A549 (cell line): Measurements from ENCODE around the gene RPRD2.

Experiments
- FOXS1 ChIP-seq: fragments of 250-450 bp; sonication (Bioruptor Pico); IDR thresholded peaks from 2 replicates; pipeline ENCODE4 v1.5.0; 2020; ENCODE audit warnings: mild to moderate bottlenecking, moderate library complexity
- POLR2A ChIP-seq: IDR thresholded peaks from 2 replicates; pipeline ENCODE4 v1.6.1; 2012; ENCODE audit warnings: mild to moderate bottlenecking, low read length
- POLR2AphosphoS2 ChIP-seq: conservative IDR thresholded peaks from 2 replicates; pipeline ENCODE4 v1.6.1; 2012; ENCODE audit warnings: low read length, improper control_type of control experiment, inconsistent platforms
- ZC3H11A ChIP-seq: fragments of 450-650 bp; IDR thresholded peaks from 2 replicates; pipeline ENCODE4 v1.6.1; 2014; ENCODE audit warnings: antibody characterized with exemption, mild to moderate bottlenecking
- TF ChIP-seq, protein P1 (sequence below): fragments of >200 bp; sonication (Bioruptor Twin); formaldehyde crosslinking; IDR thresholded peaks from 3 replicates; pipeline ENCODE4 v1.5.1; 2016
- TF ChIP-seq, protein P2 (sequence below): fragments of 150-350 bp; IDR thresholded peaks from 2 replicates; pipeline ENCODE4 v1.6.1; 2014; ENCODE audit warnings: low read depth, mild to moderate bottlenecking, low read length
- TF ChIP-seq, protein P3 (sequence below): fragments of 200-600 bp; sonication (generic); IDR thresholded peaks from 2 replicates; pipeline ENCODE4 v1.6.1; 2016; ENCODE audit warnings: antibody characterized with exemption, mild to moderate bottlenecking, moderate library complexity

DNA sequence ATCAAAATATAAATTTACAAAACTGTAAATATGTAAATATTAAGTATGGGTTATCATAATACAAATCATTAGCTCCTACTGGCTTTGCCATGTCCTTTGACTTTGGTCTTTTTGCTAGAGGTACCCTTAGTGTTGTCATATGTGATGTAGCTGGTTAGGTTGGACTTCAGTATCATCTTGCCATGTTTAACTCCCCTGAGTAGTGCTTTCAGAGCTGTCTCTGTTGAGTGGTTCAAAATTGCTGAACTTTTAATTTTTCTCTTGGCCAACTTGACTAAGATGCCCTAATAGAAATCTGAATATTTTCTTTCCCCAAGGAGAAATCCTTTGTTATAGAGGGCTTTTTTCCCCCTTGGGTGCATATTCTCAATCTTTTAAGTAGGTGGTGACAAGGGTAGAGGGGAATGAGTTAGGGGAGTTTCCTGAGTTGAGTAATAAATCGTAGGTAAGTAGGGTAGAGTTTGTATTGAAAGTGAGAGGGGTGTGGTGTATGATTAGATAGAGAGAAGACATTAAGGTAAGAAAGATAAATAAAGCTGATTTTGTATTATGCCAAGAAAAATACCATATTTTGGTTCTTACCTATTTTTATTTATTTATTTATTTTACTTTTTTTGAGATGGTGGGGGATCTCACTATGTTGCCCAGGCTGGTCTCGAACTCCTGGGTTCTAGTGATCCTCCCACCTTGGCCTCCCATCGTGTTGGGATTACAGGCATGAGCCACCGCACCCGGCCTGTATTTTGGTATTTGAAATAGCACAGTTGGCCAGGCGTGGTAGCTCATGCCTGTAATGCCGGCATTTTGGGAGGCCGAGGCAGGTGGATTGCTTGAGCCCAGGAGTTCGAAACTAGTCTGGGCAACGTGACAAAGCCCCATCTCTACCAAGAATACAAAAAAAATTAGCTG, 21.8 kb downstream of the RPRD2 start:
- TF ChIP-seq, protein P1, sequence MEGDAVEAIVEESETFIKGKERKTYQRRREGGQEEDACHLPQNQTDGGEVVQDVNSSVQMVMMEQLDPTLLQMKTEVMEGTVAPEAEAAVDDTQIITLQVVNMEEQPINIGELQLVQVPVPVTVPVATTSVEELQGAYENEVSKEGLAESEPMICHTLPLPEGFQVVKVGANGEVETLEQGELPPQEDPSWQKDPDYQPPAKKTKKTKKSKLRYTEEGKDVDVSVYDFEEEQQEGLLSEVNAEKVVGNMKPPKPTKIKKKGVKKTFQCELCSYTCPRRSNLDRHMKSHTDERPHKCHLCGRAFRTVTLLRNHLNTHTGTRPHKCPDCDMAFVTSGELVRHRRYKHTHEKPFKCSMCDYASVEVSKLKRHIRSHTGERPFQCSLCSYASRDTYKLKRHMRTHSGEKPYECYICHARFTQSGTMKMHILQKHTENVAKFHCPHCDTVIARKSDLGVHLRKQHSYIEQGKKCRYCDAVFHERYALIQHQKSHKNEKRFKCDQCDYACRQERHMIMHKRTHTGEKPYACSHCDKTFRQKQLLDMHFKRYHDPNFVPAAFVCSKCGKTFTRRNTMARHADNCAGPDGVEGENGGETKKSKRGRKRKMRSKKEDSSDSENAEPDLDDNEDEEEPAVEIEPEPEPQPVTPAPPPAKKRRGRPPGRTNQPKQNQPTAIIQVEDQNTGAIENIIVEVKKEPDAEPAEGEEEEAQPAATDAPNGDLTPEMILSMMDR, result no peak
- no peak for TF ChIP-seq FOXS1 (CRISPR knock-in tag)
- no peak for TF ChIP-seq POLR2AphosphoS2
- TF ChIP-seq, protein P2, sequence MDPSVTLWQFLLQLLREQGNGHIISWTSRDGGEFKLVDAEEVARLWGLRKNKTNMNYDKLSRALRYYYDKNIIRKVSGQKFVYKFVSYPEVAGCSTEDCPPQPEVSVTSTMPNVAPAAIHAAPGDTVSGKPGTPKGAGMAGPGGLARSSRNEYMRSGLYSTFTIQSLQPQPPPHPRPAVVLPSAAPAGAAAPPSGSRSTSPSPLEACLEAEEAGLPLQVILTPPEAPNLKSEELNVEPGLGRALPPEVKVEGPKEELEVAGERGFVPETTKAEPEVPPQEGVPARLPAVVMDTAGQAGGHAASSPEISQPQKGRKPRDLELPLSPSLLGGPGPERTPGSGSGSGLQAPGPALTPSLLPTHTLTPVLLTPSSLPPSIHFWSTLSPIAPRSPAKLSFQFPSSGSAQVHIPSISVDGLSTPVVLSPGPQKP, result no peak
- no peak for TF ChIP-seq ZC3H11A
- TF ChIP-seq, protein P3, sequence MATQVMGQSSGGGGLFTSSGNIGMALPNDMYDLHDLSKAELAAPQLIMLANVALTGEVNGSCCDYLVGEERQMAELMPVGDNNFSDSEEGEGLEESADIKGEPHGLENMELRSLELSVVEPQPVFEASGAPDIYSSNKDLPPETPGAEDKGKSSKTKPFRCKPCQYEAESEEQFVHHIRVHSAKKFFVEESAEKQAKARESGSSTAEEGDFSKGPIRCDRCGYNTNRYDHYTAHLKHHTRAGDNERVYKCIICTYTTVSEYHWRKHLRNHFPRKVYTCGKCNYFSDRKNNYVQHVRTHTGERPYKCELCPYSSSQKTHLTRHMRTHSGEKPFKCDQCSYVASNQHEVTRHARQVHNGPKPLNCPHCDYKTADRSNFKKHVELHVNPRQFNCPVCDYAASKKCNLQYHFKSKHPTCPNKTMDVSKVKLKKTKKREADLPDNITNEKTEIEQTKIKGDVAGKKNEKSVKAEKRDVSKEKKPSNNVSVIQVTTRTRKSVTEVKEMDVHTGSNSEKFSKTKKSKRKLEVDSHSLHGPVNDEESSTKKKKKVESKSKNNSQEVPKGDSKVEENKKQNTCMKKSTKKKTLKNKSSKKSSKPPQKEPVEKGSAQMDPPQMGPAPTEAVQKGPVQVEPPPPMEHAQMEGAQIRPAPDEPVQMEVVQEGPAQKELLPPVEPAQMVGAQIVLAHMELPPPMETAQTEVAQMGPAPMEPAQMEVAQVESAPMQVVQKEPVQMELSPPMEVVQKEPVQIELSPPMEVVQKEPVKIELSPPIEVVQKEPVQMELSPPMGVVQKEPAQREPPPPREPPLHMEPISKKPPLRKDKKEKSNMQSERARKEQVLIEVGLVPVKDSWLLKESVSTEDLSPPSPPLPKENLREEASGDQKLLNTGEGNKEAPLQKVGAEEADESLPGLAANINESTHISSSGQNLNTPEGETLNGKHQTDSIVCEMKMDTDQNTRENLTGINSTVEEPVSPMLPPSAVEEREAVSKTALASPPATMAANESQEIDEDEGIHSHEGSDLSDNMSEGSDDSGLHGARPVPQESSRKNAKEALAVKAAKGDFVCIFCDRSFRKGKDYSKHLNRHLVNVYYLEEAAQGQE, result no peak
- TF ChIP-seq POLR2A, result no peak
